OCI-LY1 (cell line): ENCODE data around the gene GSG1.

Experiments used
- CTCF ChIP-seq: fragments of 200-600 bp; sonication (generic), shearing (Covaris generic); IDR thresholded peaks from 2 replicates; pipeline ENCODE4 v1.5.1; 2017; ENCODE audit warnings: mild to moderate bottlenecking, antibody characterized with exemption, low read length, moderate library complexity, mixed read lengths
- EZH2 ChIP-seq: fragments of 200-600 bp; sonication (generic), shearing (Covaris generic); IDR thresholded peaks from 2 replicates; pipeline ENCODE4 v1.8.0; 2017; ENCODE audit warnings: borderline replicate concordance, mixed run types, mild to moderate bottlenecking, antibody characterized with exemption, low read length, moderate library complexity, mixed read lengths

- TF ChIP-seq CTCF (no peak), EZH2 (no peak)
Measured at GRCh38 chr12:13075118-13075480, 28.4 kb downstream of the GSG1 start.
